Smooth muscle cell (in vitro differentiated cells): ENCODE measurements around the gene TMED6. TPM values are rescaled to one million over a fixed set of nuclear protein-coding genes. Genes with fewer than 3 reads are reported as not detected.
A peak's percentile ranks its signal among the peaks of the same experiment; 100 is the strongest.

Source experiments
- DNase-seq: peaks from one replicate; lab custom pipeline; 2025; ENCODE audit not compliant: unreplicated experiment; lab: John Stamatoyannopoulos, UW
- H2AFZ ChIP-seq: fragments of 200-600 bp; sonication (generic); 2 replicates; pipeline ENCODE4 v1.6.0; 2016; ENCODE audit warnings: antibody characterized with exemption, low read depth, mild to moderate bottlenecking
- H3F3A ChIP-seq: fragments of 200-600 bp; sonication (generic); 2 replicates; pipeline ENCODE4 v1.6.0; 2017; ENCODE audit warnings: antibody characterized with exemption, low read depth
- H3K27ac ChIP-seq: fragments of 200-600 bp; sonication (generic); 2 replicates; pipeline ENCODE4 v1.5.1; 2016; ENCODE audit warnings: low read depth, mild to moderate bottlenecking
- H3K27me3 ChIP-seq: fragments of 200-600 bp; sonication (generic); 2 replicates; pipeline ENCODE4 v1.6.1; 2016; ENCODE audit warnings: low read depth, mild to moderate bottlenecking
- H3K36me3 ChIP-seq: fragments of 200-600 bp; sonication (generic); 2 replicates; pipeline ENCODE4 v1.5.1; 2016; ENCODE audit warnings: low read depth
- H3K4me1 ChIP-seq: fragments of 200-600 bp; sonication (generic); 2 replicates; pipeline ENCODE4 v1.5.1; 2016; ENCODE audit warnings: low read depth
- H3K4me2 ChIP-seq: fragments of 200-600 bp; sonication (generic); 2 replicates; pipeline ENCODE4 v1.6.0; 2016; ENCODE audit warnings: mild to moderate bottlenecking
- H3K4me3 ChIP-seq: fragments of 200-600 bp; sonication (generic); 2 replicates; pipeline ENCODE4 v1.5.1; 2016; ENCODE audit warnings: mild to moderate bottlenecking
- H3K79me2 ChIP-seq: fragments of 200-600 bp; sonication (generic); 2 replicates; pipeline ENCODE4 v1.6.0; 2016; ENCODE audit warnings: low read depth, mild to moderate bottlenecking
- H3K9ac ChIP-seq: fragments of 200-600 bp; sonication (generic); 2 replicates; pipeline ENCODE4 v1.6.0; 2016; ENCODE audit warnings: low read depth
- H3K9me3 ChIP-seq: fragments of 200-600 bp; sonication (generic); replicated peaks from 2 replicates; pipeline ENCODE4 v1.5.1; 2016; ENCODE audit warnings: low read depth
- H4K20me1 ChIP-seq: fragments of 200-600 bp; sonication (generic); 2 replicates; pipeline ENCODE4 v1.6.0; 2016; ENCODE audit warnings: low read depth
- CTCF ChIP-seq: fragments of 200-600 bp; sonication (generic); IDR thresholded peaks from 2 replicates; pipeline ENCODE4 v1.5.1; 2017; ENCODE audit warnings: borderline replicate concordance, mild to moderate bottlenecking, antibody characterized with exemption; ENCODE audit not compliant: insufficient read depth, poor library complexity, severe bottlenecking
- WGBS: methylation state at CpG from one replicate; pipeline ENCODE4 v1.1.7; 2016; ENCODE audit warnings: low lambda C conversion rate; 5-methylcytosine and 5-hydroxymethylcytosine counted together
- polyA plus RNA-seq: library from polyadenylated mRNA; unstranded; fragments of >200 nt; fragmentation: Nextera tagmentation; extraction: Ambion mirVana; gene quantifications from 2 replicates; pipeline ENCODE4 v1.2.1, GENCODE V29; 2016
- total RNA-seq: library from RNA; depleted of rRNA; stranded (reverse); fragments of >200 nt; gene quantifications from 2 replicates; pipeline ENCODE4 v1.2.3, GENCODE V29; 2014

The TMED6 gene
- total and polyA plus RNA-seq, 2 experiments from 2014 or later = 0.23 to 0.27 TPM

GRCh38 chr16:69330286-69331109 lies 21.1 kb downstream of the TMED6 start, which contains the start of gene PDF:
Gene PDF (minus strand): TSS chr16:69330588. CDS start chr16:69330570, 18 bp downstream.
- no peak for TF ChIP-seq CTCF
- Histone ChIP-seq H3K9ac (peak within 1 kb of the TSS; percentile 78), H2AFZ (peak within 1 kb of the TSS; percentile 62), H3F3A (peaks cover 3% of the 10 kb centered on the region), H3K27ac (peak within 1 kb of the TSS; percentile 87), H4K20me1 (peaks cover 27% of the 10 kb centered on the region), H3K9me3 (no peaks in the 10 kb centered on the region), H3K4me2 (peak within 1 kb of the TSS; percentile 92), H3K4me1 (peaks cover 16% of the 10 kb centered on the region), H3K4me3 (peak within 1 kb of the TSS; percentile 82), H3K27me3 (no peaks in the 10 kb centered on the region), H3K36me3 (no peaks in the 10 kb centered on the region), H3K79me2 (peaks cover 36% of the 10 kb centered on the region)
- DNase-seq = peak; percentile 80
- WGBS = 2% methylated on average over 69 of the region's 93 CpGs

- Histone ChIP-seq H3K79me2 (peaks cover 38% of the 10 kb centered on the region), H2AFZ (no peak overlapping the region), H3K4me2 (peak overlapping the region; percentile 92), H3K27ac (peak overlapping the region; percentile 87), H3K9ac (peak overlapping the region; percentile 74), H3K36me3 (no peaks in the 10 kb centered on the region), H3K27me3 (no peaks in the 10 kb centered on the region), H3K4me1 (peaks cover 16% of the 10 kb centered on the region), H3F3A (peaks cover 3% of the 10 kb centered on the region), H3K4me3 (peak overlapping the region; percentile 82), H4K20me1 (peaks cover 33% of the 10 kb centered on the region), H3K9me3 (no peaks in the 10 kb centered on the region)
- no peak for TF ChIP-seq CTCF
- 9% methylated on average over 67 of the region's 77 CpGs for WGBS
- DNase-seq = no peak
Measured at GRCh38 chr16:69329369-69330285, 22.0 kb downstream of the TMED6 start.

GRCh38 chr16:69328854-69329316 lies 22.7 kb downstream of the TMED6 start:
- no peak for DNase-seq
- Histone ChIP-seq H3K4me3 (peak overlapping the region; percentile 82), H3K36me3 (no peaks in the 10 kb centered on the region), H4K20me1 (peaks cover 41% of the 10 kb centered on the region), H3K79me2 (peaks cover 42% of the 10 kb centered on the region), H3K9me3 (no peaks in the 10 kb centered on the region), H3K4me2 (peak overlapping the region; percentile 92), H2AFZ (no peak overlapping the region), H3K4me1 (peaks cover 16% of the 10 kb centered on the region), H3F3A (peaks cover 3% of the 10 kb centered on the region), H3K27me3 (no peaks in the 10 kb centered on the region), H3K27ac (no peak overlapping the region), H3K9ac (no peak overlapping the region)
- TF ChIP-seq CTCF = no peak
- WGBS = 83% methylated on average over 10 of the region's 10 CpGs
